ENCODE measurements around the gene RNASE4.

GRCh38 chr14:20719777-20720176, 35.4 kb downstream of the RNASE4 start:
- TF ChIP-seq CTCF (conservative IDR thresholded peaks at IDR 0.05; ENCODE audit: low read depth in 2 of 2) = no peak
- no peak for TF ChIP-seq EZH2 (IDR thresholded peaks at IDR 0.05; ENCODE audit: low read depth, unreplicated experiment)
- no peak for TF ChIP-seq ZNF331 (CRISPR knock-in tag; IDR thresholded peaks at IDR 0.05; ENCODE audit: low read depth)
- no peak for TF ChIP-seq EZH2phosphoT487 (IDR thresholded peaks at IDR 0.05; ENCODE audit: unreplicated experiment)
- no peak for TF ChIP-seq JUNB (IDR thresholded peaks at IDR 0.05; ENCODE audit: unreplicated experiment)
- no peak for TF ChIP-seq REST (IDR thresholded peaks at IDR 0.05; ENCODE audit: unreplicated experiment)
- TF ChIP-seq POLR2AphosphoS5 (IDR thresholded peaks at IDR 0.05; ENCODE audit: low read depth) = no peak
- no peak for TF ChIP-seq NANOG (IDR thresholded peaks at IDR 0.05; ENCODE audit: borderline replicate concordance)
- no peak for TF ChIP-seq ETS1 (IDR thresholded peaks at IDR 0.05)
- TF ChIP-seq CREB1 (CRISPR knock-in tag; IDR thresholded peaks at IDR 0.05; ENCODE audit: low read depth) = no peak
